Measurements from ENCODE around the gene CUX1.

- no peak for TF ChIP-seq CTCF (IDR thresholded peaks at IDR 0.05; ENCODE audit: insufficient read depth, low read depth, low read length)
- TF ChIP-seq EZH2 (IDR thresholded peaks at IDR 0.05; ENCODE audit: insufficient read depth, low read length): no peak
These were observed 385.1 kb downstream of the CUX1 start for GRCh38 chr7:102202556-102202955.

Measured in astrocyte (in vitro differentiated cells and primary cell).